GM12872 (cell line): ENCODE measurements around the gene COL4A1.

ENCODE experiments used
- TF ChIP-seq, protein P1 (sequence below): IDR thresholded peaks from 3 replicates; pipeline ENCODE4 v1.5.1; 2011; ENCODE audit warnings: low read depth, mild to moderate bottlenecking, low read length, moderate library complexity; ENCODE audit not compliant: insufficient read depth

The COL4A1 gene

GRCh38 chr13:110308656-110309359 lies 1.9 kb upstream of the COL4A1 start:
- TF ChIP-seq, protein P1, sequence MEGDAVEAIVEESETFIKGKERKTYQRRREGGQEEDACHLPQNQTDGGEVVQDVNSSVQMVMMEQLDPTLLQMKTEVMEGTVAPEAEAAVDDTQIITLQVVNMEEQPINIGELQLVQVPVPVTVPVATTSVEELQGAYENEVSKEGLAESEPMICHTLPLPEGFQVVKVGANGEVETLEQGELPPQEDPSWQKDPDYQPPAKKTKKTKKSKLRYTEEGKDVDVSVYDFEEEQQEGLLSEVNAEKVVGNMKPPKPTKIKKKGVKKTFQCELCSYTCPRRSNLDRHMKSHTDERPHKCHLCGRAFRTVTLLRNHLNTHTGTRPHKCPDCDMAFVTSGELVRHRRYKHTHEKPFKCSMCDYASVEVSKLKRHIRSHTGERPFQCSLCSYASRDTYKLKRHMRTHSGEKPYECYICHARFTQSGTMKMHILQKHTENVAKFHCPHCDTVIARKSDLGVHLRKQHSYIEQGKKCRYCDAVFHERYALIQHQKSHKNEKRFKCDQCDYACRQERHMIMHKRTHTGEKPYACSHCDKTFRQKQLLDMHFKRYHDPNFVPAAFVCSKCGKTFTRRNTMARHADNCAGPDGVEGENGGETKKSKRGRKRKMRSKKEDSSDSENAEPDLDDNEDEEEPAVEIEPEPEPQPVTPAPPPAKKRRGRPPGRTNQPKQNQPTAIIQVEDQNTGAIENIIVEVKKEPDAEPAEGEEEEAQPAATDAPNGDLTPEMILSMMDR = no peak

GRCh38 chr13:110307767-110308655 lies 1.1 kb upstream of the COL4A1 start:
- TF ChIP-seq, protein P1 = no peak

- TF ChIP-seq, protein P1 = no peak
Observed at GRCh38 chr13:110306340-110306959, 507 bp downstream of the COL4A1 start.

DNA sequence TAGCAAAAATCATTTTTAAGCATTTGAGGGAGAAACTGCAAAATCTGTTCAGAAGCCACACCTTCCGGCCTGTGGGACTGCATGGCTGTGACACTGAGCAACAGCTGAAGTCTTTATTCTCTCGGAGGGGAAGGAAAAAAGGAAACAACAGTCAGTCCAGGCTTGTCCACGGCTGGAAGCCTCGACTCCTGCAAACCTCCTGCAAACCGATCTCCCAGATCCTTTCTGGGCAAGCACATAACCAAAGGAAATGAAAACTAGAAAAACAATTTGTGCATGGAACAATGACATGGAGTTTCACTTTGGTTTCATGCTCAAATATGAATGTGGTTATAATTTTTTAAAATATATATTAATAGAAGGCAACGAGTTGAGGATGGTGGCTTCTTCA lies 1.0 kb downstream of the COL4A1 start:
- TF ChIP-seq, protein P1 = no peak

GRCh38 chr13:110305544-110305943 lies 1.4 kb downstream of the COL4A1 start:
- TF ChIP-seq, protein P1 = no peak

- TF ChIP-seq, protein P1 = no peak
Observed at GRCh38 chr13:110305001-110305400, 2.0 kb downstream of the COL4A1 start.

DNA sequence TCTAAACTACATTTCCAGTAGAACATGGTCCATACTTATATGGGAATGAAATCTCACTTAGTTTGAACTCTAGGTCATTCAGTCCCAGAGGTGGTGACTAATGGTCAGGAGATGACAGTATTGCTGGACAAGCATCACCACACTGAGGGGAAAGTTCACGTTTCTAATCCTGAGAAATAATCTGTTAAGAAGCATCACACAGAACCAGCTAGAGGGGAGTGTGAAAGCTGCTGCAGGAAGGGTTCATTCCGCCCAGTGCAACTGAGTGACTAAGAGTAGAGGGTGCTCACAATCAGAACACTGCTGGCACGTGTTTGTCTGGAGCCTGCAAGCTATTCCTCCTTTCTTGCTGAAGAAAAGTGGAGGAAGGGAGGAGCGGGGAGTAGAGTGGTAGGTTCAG lies 2.7 kb downstream of the COL4A1 start:
- TF ChIP-seq, protein P1 = no peak
